Measurements from ENCODE around the gene RAD18. TPM values are rescaled to one million over a fixed set of nuclear protein-coding genes. Genes with fewer than 3 reads are reported as not detected.

The RAD18 gene
- total RNA-seq, 2 donors from 2014 or later: 2.4 to 3.6 TPM

GRCh38 chr3:8891303-8891702, 72.0 kb downstream of the RAD18 start:
- Histone ChIP-seq H3K27ac (no peak overlapping the region), H3K4me3 (no peak overlapping the region), H3K27me3 (no peaks in the 10 kb centered on the region), H3K36me3 (no peaks in the 10 kb centered on the region), H3K4me1 (peaks cover 0 to 3% of the 10 kb centered on the region in 2 donors), H3K9me3 (no peaks in the 10 kb centered on the region)
- no peak for TF ChIP-seq CTCF (IDR thresholded peaks at IDR 0.05)
- no peak for DNase-seq (ENCODE audit: low spot score)

- DNase-seq (ENCODE audit: low spot score): no peak
- Histone ChIP-seq H3K4me1 (peaks cover 0 to 3% of the 10 kb centered on the region in 2 donors), H3K36me3 (no peaks in the 10 kb centered on the region), H3K27ac (peak overlapping the region in 1 of 2 donors; percentile 62), H3K27me3 (no peaks in the 10 kb centered on the region), H3K9me3 (no peaks in the 10 kb centered on the region), H3K4me3 (no peak overlapping the region)
- TF ChIP-seq CTCF (IDR thresholded peaks at IDR 0.05): no peak
Measured at GRCh38 chr3:8888301-8888915, 74.9 kb downstream of the RAD18 start.

- H3K36me3 ChIP-seq: no peaks in the 10 kb centered on the region
- DNase-seq (ENCODE audit: low spot score): no peak
- H3K27me3 ChIP-seq: no peaks in the 10 kb centered on the region
- peaks cover 0 to 3% of the 10 kb centered on the region in 2 donors for H3K4me1 ChIP-seq
- H3K27ac ChIP-seq: peak overlapping the region in 1 of 2 donors; percentile 62
- no peaks in the 10 kb centered on the region for H3K9me3 ChIP-seq
- no peak overlapping the region for H3K4me3 ChIP-seq
- TF ChIP-seq CTCF (IDR thresholded peaks at IDR 0.05): no peak
Measured at GRCh38 chr3:8887435-8888300, 75.6 kb downstream of the RAD18 start.

- TF ChIP-seq CTCF (IDR thresholded peaks at IDR 0.05): no peak
- Histone ChIP-seq H3K36me3 (no peaks in the 10 kb centered on the region), H3K4me1 (peaks cover 0 to 3% of the 10 kb centered on the region in 2 donors), H3K27me3 (no peaks in the 10 kb centered on the region), H3K9me3 (no peaks in the 10 kb centered on the region), H3K27ac (no peak overlapping the region), H3K4me3 (no peak overlapping the region)
- DNase-seq (ENCODE audit: low spot score): no peak
Measured at GRCh38 chr3:8886546-8886945, 76.7 kb downstream of the RAD18 start.

GRCh38 chr3:8885536-8886316, 77.5 kb downstream of the RAD18 start:
- Histone ChIP-seq H3K9me3 (no peaks in the 10 kb centered on the region), H3K27me3 (no peaks in the 10 kb centered on the region), H3K36me3 (no peaks in the 10 kb centered on the region), H3K4me3 (no peak overlapping the region), H3K27ac (no peak overlapping the region), H3K4me1 (peaks cover 0 to 3% of the 10 kb centered on the region in 2 donors)
- TF ChIP-seq CTCF (IDR thresholded peaks at IDR 0.05): no peak
- DNase-seq (ENCODE audit: low spot score): no peak

Data from right atrium auricular region (tissue), 2 donors.